Stimulated activated CD8-positive, alpha-beta memory T cell treated with anti-CD3 and anti-CD28 coated beads, Interleukin-15, amount 100 ng/mL, for 24 hours (primary cell): Measurements from ENCODE around the gene HDAC11.
"Not testable (repeated sequence)": the region's sequence is repeated elsewhere in the genome, so short reads cannot be mapped to it uniquely, and the experiment has no call there.

Experiments
- DNase-seq: peaks from one replicate; pipeline ENCODE4 v3.0.0-alpha.2; 2020; ENCODE audit warnings: low read depth

Gene HDAC11, protein sequence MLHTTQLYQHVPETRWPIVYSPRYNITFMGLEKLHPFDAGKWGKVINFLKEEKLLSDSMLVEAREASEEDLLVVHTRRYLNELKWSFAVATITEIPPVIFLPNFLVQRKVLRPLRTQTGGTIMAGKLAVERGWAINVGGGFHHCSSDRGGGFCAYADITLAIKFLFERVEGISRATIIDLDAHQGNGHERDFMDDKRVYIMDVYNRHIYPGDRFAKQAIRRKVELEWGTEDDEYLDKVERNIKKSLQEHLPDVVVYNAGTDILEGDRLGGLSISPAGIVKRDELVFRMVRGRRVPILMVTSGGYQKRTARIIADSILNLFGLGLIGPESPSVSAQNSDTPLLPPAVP

DNA sequence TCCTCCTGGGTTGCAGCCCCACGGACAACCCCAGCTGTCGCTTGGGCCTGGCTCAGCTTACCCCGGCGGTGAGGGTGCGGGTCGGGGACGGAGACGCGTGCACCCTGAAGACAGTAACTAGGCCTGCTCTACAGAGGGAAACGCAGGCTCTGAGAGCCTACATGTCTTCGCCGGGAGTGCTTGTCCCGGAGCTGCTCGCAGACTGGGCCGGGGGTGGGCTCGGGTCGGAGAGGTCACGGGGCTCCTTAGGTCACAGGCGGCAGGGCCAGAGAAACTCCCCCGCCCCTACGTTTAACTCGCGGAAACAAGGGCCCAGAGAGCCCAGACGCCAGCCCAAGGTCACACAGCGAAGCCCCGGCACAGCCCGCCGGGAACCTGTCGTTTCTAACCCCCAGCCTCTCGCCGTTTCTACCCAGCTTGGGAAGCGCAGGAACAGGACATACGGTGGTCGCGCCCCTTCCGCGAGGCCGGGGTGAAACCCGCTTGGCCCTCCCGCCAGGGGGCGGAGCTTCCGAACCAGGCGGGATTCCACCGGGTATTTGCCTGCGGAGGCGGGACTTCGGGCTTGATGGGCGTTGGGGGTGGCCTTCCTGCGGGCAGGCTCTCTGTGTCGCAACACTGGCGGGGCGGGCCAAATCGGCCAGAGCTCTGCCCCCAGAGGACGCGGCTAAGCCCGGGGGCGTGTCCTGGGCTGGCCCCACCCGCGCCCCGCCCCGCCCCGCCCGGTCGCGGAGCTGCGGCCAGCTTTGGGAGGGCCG, at the start of gene HDAC11:
Gene HDAC11, plus strand, starts transcription at position 725 of the 758 bp plus-strand sequence. CDS start 42 bp downstream, outside the sequence.
- peak; percentile 86 for DNase-seq

- not testable (repeated sequence) for DNase-seq
Measured at GRCh38 chr3:13430411-13430875, 49.7 kb upstream of the HDAC11 start.

- no peak for DNase-seq
Measured at GRCh38 chr3:13432093-13432492, 48.0 kb upstream of the HDAC11 start.

DNA sequence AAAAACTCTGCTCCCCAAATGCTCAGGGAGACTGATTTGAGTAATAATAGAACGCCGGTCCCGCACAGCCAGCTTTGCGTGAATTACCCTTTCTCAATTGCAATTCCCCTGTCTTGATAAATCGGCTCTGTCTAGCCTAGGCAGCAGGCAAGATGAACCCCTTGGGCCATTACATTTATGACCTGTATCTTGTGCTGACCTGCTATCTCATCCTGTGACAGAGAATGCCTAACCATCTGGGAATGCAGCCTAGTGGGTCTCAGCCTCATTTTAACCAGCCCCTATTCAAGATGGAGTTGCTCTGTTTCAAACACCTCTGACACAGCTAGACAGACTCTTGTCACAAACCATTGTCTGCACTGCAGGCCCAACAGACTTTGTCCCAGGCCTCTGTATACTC, 46.2 kb upstream of the HDAC11 start:
- DNase-seq: no peak

GRCh38 chr3:13436213-13436612, 43.9 kb upstream of the HDAC11 start:
- not testable (repeated sequence) for DNase-seq

DNA sequence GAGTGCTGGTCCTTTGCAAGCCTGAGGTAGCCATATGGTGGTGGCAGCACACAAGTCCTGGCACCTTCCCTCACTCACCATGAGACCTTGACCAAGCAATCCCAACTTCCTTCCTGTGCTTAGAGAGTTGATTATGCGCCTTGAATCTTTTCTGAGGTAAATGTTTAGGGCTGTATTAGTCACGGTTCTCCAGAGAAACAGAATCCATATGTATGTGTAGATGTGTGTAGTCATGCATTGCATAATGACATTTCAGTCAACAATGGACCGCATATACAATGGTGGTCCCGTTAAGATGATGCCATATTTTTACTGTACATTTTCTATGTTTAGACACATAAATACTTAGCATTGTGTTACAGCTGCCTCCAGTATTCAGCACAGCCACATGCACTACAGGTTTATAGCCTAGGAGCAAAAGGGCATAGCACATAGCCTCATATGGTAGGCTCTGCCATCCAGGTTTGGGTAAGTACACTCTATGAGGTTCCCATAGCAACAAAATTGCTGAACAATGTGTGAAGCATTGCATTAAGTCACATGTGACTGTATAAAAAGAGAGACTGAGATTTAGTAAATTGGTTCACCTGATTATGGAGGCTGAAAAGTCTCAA, 39.8 kb upstream of the HDAC11 start:
- DNase-seq: no peak

- not testable (repeated sequence) for DNase-seq
Measured at GRCh38 chr3:13442882-13443281, 37.2 kb upstream of the HDAC11 start.

DNA sequence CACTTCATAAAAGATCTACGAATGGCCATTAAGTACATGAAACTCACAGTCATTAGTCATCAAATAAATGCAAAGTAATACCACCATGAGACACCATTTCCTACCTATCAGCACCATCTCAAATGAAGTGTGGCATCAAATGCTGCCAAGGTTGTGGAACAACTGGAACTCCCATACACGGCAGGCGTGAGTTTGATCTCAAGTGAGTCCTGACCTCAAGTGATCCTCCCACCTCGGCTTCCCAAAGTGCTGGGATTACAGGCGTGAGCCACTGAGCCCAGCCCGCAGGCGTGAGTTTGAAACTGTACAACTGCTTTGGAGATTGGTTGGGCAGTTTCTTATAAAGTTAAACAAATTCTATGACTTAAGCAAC, 28.8 kb upstream of the HDAC11 start:
- no peak for DNase-seq

- no peak for DNase-seq
Measured at GRCh38 chr3:13452490-13453335, 27.4 kb upstream of the HDAC11 start.

DNA sequence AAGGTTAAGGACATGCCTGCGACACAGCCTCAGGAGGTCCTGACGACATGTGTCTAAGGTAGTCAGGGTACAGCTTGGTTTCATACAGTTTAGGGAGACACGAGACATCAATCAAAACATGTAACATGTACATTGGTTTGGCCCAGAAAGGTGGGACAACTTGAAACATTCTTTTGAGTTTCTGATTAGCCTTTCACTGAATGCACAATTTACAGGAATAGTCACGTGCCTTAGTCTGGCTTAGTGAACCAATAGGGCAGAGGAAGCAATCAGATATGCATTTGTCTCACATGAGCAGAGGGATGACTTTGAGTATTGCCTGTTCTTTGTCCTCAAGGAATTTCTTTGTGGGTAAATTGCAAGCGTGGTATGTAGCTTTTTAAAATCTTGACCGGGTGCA, 24.5 kb upstream of the HDAC11 start:
- DNase-seq: no peak

DNA sequence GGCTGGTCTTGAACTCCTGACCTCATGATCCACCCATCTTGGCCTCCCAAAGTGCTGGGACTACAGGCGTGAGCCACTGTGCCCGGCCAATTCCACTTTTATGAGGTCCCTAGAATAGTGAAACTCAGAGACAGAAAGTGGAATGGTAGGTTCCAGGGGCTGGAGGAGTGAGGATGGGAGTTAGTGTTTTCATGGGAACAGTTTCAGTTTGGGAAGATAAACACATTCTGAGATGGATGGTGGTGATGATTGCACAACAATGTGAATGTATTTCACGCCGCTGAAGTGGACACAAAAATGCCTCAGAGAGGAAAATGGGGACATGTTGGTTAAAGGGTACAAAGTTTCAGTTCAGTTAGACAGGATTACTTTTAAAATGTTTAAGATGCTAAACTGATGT, 22.5 kb upstream of the HDAC11 start:
- no peak for DNase-seq

DNA sequence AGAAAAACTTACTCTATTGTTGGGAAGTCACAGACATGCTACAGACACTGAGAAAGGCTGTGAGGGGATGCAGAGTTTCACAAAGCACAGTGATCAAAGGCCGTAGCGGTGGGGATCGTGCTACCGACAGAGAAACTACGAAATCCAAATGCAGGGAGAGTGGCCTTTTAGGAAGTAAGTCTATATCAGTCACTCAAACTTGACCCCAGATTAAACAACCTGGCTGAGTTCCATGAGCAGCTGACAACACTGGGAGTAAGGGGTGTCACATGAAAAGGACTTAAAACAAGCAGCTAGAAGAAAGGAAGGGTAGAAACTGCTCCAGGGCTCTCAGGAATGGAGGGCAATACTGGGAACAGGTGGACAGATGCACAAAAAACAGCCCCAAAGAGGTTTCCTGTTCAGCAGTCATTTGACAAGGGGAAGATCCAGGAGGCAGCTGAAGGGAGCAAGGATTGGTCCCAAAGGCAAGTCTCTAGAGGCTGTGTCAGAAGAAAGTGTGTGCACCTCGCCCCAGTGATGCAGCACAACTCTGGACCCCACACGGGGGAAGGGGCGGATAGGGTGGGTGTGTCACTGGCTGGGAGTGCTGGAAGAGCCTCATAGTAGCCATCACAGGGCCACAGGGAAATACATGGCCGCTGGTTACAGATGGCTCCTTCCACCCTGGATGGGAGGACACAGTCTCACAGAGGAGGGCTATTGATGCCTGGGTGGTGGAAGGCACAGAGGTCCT, 20.3 kb upstream of the HDAC11 start:
- DNase-seq: no peak

DNA sequence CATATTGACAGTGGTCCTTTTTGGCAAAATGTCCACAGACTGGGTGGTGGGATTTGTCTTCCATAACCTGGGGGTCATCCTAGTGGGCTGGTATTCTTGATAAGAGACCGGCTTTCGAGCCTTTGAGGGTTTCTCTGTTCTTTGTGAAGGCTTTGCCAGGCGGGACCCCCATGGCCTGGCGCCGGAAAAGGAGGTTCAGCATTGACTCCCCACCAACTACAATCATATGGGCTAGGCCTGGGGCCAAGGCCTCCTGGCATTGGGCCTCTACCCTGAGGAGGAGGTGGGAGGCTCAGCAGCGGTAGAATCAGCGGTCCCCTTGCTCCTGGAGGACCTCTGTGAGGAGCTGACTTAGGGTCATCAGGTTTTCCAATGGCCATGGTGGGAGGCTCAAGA, 19.8 kb upstream of the HDAC11 start:
- no peak for DNase-seq

- peak; percentile 60 for DNase-seq
Measured at GRCh38 chr3:13461169-13462124, 18.7 kb upstream of the HDAC11 start.

DNA sequence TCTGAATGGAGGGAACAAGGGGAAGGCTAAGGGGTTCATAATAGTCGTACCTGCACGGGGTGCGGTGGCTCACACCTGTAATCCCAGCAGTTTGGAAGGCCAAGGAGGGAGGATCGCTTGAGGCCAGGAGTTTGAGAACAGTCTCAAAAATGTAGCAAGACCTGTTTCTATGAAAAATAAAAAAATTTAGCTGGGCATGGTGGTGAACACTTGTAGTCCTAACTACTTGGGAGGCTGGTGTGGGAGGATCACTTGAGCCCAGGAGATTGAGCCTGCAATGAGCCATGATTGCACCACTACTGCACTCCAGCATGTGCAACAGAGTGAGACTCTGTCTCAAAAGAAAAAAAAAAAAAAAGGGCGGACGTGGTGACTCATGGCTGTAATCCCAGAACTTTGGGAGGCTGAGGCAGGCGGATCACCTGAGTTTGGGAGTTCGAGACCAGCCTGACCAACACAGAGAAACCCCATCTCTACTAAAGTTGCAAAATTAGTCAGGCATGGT, 17.9 kb upstream of the HDAC11 start:
- no peak for DNase-seq

DNA sequence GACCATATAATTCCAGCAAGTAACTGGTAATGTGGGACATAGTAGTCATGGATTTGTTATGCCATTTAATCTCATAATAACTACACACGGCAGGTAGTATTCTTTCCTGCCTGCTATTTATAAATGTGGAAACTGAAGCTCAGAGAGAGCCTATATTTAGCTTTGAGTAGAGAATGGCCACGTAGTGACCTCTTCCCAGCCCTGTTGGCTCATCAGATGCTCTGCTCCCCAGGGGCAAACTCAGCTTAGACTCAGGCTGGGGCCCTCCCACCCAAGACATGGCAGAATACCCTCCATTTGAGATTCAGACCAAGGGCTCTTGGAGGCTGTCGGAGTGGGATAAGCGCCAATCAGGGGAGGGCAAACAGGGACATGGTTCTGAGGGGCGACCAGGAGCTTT, 17.3 kb upstream of the HDAC11 start:
- no peak for DNase-seq

DNA sequence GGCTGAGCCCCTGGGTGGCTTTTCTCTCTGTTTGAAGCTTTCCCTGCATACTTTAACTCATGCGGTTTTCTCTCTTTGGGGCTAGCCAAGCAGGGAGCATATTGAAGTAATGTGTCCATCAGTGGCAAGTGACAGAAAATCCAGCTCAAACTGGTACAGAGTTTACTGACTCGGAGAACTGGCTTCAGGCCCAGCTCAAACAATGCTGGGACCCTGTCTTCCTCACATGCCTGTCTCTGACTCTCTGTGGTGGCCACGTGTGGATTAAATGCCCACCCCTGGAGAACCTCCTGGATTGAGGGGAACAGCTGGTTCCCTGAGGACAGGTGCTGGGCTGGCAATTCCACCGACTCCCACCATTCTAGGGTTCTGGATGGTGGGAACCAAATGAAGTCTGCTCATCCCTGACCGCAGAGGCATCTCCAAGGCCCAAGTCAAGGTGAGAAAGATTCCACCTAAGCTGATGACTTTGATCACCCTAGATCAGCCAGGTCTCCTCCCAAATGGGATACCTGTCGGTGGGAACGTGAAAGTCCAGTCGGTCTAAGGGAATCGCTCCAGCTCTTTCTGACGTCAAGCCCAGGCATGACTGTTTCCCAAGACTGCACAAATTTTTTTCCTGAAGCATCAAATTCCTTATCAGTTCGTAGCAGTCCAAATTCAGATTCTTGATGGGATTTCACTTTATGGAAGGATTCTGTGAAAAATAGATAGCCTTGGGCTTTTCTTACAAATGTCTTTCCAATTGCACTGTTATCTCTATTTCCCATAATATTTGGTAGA, 16.3 kb upstream of the HDAC11 start:
- no peak for DNase-seq

- no peak for DNase-seq
Measured at GRCh38 chr3:13465236-13465873, 14.8 kb upstream of the HDAC11 start.

DNA sequence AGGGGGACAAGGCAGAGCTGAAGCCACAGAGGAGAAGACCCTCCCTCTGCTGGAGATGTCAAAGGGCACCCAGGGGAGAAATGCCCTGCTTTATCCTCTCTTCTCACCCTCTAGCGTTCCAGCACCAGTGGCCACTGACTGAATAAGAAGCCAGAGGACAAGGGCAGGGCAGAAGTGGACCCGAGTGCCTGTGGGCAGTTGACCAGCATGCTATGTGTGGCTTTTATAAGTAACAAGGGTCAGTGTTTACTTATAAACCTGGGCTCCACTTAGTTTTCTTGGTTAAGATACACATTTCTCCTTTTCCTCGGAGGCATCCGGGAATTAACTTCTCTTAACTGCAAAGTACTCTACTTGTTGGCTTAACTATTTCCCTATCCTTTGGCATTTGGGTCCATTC, 13.3 kb upstream of the HDAC11 start:
- DNase-seq: no peak
